Measurements from ENCODE around the gene WWOX.

WWOX gene

DNA sequence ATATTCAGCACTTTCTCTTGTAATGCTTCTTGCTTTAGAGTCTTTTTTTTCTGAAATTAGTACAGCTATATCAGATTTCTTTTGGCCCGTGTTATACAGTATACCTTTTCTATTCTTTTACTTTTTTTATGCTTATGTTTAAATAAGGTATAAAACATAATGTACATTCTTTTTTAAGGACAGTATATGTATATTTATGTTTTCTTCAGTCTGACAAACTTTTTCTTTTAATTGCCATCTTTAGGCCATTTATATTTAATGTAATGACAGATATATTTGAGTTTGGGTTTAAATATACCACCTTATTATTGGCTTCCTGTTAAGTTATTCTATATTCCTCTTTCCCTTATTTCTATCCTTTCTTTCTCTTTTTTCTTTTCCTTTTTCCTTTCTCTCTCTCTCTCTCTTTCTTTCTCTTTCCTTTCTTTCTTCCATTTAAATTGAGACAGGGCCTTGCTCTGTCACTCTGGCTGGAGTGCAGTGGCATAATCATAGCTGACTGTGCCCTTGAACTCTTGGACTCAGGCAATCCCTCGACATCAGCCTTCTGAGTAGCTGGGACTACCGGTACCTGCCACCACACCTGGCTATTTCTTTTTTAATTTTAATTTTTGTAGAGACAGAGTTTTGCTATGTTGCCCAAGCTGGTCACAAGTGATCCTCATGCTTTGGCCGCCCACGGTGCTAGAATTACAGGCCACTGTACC lies 61.7 kb downstream of the WWOX start:
- TF ChIP-seq, protein P1, sequence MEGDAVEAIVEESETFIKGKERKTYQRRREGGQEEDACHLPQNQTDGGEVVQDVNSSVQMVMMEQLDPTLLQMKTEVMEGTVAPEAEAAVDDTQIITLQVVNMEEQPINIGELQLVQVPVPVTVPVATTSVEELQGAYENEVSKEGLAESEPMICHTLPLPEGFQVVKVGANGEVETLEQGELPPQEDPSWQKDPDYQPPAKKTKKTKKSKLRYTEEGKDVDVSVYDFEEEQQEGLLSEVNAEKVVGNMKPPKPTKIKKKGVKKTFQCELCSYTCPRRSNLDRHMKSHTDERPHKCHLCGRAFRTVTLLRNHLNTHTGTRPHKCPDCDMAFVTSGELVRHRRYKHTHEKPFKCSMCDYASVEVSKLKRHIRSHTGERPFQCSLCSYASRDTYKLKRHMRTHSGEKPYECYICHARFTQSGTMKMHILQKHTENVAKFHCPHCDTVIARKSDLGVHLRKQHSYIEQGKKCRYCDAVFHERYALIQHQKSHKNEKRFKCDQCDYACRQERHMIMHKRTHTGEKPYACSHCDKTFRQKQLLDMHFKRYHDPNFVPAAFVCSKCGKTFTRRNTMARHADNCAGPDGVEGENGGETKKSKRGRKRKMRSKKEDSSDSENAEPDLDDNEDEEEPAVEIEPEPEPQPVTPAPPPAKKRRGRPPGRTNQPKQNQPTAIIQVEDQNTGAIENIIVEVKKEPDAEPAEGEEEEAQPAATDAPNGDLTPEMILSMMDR (IDR thresholded peaks at IDR 0.05; ENCODE audit: control extremely low read depth, extremely low read depth, low read depth, missing control alignments): no peak
- DNase-seq (ENCODE audit: extremely low spot score): no peak
- CTCF ChIA-PET: interaction anchor here (1.4 kb wide), 1 partner anchor 15 kb away, joined by 5 read pairs; no protein-coding TSS in a partner anchor
- POLR2A ChIA-PET: no interaction called here

GRCh38 chr16:78163772-78164670 lies 64.6 kb downstream of the WWOX start:
- POLR2A ChIA-PET: no interaction called here
- TF ChIP-seq, protein P1 (IDR thresholded peaks at IDR 0.05; ENCODE audit: control extremely low read depth, extremely low read depth, low read depth, missing control alignments): no peak
- DNase-seq (ENCODE audit: extremely low spot score): no peak
- CTCF ChIA-PET: no interaction called here

DNA sequence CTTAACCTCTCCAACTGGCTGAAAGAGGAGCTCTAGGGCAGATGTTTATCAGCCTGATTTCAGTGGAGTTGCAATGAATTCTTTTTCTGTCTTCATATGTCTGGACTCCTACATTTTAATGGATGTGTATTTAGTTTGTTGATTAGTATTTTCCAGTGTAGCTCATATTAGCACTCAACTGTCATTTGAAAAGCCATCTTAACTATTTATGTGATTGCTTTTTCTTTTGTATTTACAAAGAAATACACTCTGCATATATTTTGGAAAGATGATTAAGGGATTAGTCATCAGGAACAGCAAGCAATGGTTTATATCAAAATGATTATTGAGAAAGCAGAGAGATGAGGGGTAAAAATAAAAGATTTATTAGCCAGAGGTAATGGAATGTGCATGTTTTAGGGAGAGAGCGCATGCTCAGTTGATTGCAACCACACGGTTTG lies 71.1 kb downstream of the WWOX start:
- ChIA-PET CTCF (interaction anchor here (0.8 to 1.5 kb wide), 2 partner anchors 10 to 16 kb away, joined by 3 to 4 read pairs; no protein-coding TSS in a partner anchor), POLR2A (no interaction called here)
- DNase-seq (ENCODE audit: extremely low spot score): no peak
- TF ChIP-seq, protein P1 (IDR thresholded peaks at IDR 0.05; ENCODE audit: control extremely low read depth, extremely low read depth, low read depth, missing control alignments): no peak

- CTCF ChIA-PET: interaction anchor here (2.2 kb wide), 1 partner anchor 10 kb away, joined by 4 read pairs; no protein-coding TSS in a partner anchor
- TF ChIP-seq, protein P1 (IDR thresholded peaks at IDR 0.05; ENCODE audit: control extremely low read depth, extremely low read depth, low read depth, missing control alignments): no peak
- no peak for DNase-seq (ENCODE audit: extremely low spot score)
- POLR2A ChIA-PET: no interaction called here
These were observed 75.8 kb downstream of the WWOX start for GRCh38 chr16:78175287-78175686.

- ChIA-PET POLR2A (no interaction called here), CTCF (interaction anchor here (1.2 kb wide), 2 partner anchors 22 to 25 kb away, joined by 3 to 4 read pairs; no protein-coding TSS in a partner anchor)
- DNase-seq (ENCODE audit: extremely low spot score): no peak
- TF ChIP-seq, protein P1 (IDR thresholded peaks at IDR 0.05; ENCODE audit: control extremely low read depth, extremely low read depth, low read depth, missing control alignments): no peak
These were observed 77.0 kb downstream of the WWOX start for GRCh38 chr16:78176435-78176834.

GRCh38 chr16:78177218-78177617 lies 77.8 kb downstream of the WWOX start:
- DNase-seq (ENCODE audit: extremely low spot score): no peak
- CTCF ChIA-PET: interaction anchor here (1.2 kb wide), 2 partner anchors 23 to 24 kb away, joined by 3 to 4 read pairs; no protein-coding TSS in a partner anchor
- POLR2A ChIA-PET: no interaction called here
- TF ChIP-seq, protein P1 (IDR thresholded peaks at IDR 0.05; ENCODE audit: control extremely low read depth, extremely low read depth, low read depth, missing control alignments): no peak
